ENCODE measurements around the gene TMEM145. TPM values are rescaled to one million over a fixed set of nuclear protein-coding genes. Genes with fewer than 3 reads are reported as not detected.

The TMEM145 gene
- 1 to 10 TPM in 1 of 2 experiments, under 1 TPM in 1; 0.34 to 1.0 TPM for total RNA-seq

DNA sequence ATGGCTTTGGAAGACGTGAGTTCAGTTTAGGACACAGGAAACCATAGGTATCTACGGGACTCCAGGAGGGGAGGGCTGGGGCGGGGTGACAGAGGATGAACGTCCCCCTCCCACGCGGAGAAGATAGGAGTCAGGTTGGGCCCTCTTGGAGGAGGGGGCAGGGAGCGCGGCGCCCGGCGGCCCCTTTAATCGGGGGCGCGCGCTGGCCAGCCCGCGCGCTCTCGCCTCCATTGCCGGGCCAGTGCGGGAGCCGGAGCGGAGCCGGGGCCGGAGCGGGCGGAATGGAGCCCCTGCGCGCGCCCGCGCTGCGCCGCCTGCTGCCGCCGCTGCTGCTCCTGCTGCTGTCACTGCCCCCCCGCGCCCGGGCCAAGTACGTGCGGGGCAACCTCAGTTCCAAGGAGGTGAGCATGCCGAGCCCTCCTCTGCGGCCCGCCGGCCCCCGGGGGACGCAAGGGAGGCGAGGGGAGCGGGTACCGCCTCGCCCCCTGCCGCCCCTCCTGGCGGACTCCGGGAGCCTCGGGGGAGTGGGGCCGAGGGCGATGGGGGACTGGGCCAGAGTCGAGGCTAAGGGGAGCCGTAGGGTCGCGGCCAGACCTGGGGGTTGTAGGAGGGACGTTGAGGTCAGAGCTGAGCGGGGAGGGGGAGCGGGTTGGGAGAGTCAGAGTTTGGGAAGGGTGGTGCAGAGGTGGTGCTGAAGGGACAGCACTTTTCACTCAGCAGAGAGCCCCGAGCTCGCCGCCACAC lies at the start of gene TMEM145:
Gene TMEM145 (plus strand): TSS at position 214 of the 744 bp plus-strand sequence. CDS start 68 bp downstream, at position 282.
- CTCF ChIA-PET: interaction anchor here (1.0 kb wide), 1 partner anchor 10 kb away, joined by 3 read pairs; no protein-coding TSS in a partner anchor

GRCh38 chr19:42266105-42266504 lies 47.0 kb upstream of the TMEM145 start:
- ChIA-PET POLR2A (interaction anchor here (0.6 kb wide), 1 partner anchor 14 kb away, joined by 3 read pairs; no protein-coding TSS in a partner anchor), CTCF (interaction anchor here (1.1 to 2.6 kb wide), 3 partner anchors 13 to 19 kb away, joined by 3 to 6 read pairs (median 4); no protein-coding TSS in a partner anchor)

More for the DNA sequence above, at the start of gene TMEM145:
- POLR2A ChIA-PET: no interaction called here

GRCh38 chr19:42266928-42267603 lies 46.0 kb upstream of the TMEM145 start:
- POLR2A ChIA-PET: interaction anchor here (0.6 to 1.4 kb wide), 3 partner anchors 11 to 13 kb away, joined by 3 to 4 read pairs (median 4); no protein-coding TSS in a partner anchor
- CTCF ChIA-PET: interaction anchor here (1.4 to 2.6 kb wide), 2 partner anchors 12 to 18 kb away, joined by 4 to 6 read pairs; no protein-coding TSS in a partner anchor

- POLR2A ChIA-PET: interaction anchor here (1.2 to 1.4 kb wide), 2 partner anchors 12 kb away, joined by 4 read pairs; no protein-coding TSS in a partner anchor
- CTCF ChIA-PET: interaction anchor here (1.4 to 2.6 kb wide), 2 partner anchors 12 to 17 kb away, joined by 4 to 6 read pairs; no protein-coding TSS in a partner anchor
Observed at GRCh38 chr19:42267644-42268141, 45.4 kb upstream of the TMEM145 start.

DNA sequence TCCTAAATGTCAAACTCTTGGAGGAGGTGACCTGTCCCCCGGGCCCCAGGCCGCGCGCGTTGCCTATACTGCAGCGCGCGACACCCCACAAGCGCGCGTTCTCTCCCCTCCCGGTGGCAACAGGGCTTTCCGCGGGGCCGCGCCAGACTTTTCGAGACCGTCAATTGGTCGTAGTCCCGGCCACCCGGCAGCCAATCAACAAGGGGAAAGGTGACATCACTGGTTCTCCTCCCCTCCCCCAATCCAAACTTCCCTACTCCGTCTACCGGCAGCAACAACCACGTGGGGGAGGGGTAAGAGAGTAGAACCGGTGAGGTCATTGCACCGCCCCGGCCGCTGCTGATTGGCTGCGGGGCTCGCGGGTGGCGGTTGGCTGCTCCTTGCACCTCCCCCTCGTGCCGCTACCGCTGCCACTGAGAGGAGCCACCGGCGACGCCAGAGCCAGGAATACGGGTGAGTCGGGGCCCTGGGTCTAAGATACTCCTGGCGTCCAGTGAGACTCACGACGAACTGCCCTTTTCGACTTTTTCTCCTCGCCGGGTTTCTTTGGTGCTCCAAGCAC lies 44.9 kb upstream of the TMEM145 start:
- POLR2A ChIA-PET: interaction anchor here (1.2 to 1.4 kb wide), 2 partner anchors 11 to 12 kb away, joined by 4 read pairs; no protein-coding TSS in a partner anchor
- CTCF ChIA-PET: interaction anchor here (2.6 kb wide), 1 partner anchor 11 kb away, joined by 6 read pairs; no protein-coding TSS in a partner anchor

DNA sequence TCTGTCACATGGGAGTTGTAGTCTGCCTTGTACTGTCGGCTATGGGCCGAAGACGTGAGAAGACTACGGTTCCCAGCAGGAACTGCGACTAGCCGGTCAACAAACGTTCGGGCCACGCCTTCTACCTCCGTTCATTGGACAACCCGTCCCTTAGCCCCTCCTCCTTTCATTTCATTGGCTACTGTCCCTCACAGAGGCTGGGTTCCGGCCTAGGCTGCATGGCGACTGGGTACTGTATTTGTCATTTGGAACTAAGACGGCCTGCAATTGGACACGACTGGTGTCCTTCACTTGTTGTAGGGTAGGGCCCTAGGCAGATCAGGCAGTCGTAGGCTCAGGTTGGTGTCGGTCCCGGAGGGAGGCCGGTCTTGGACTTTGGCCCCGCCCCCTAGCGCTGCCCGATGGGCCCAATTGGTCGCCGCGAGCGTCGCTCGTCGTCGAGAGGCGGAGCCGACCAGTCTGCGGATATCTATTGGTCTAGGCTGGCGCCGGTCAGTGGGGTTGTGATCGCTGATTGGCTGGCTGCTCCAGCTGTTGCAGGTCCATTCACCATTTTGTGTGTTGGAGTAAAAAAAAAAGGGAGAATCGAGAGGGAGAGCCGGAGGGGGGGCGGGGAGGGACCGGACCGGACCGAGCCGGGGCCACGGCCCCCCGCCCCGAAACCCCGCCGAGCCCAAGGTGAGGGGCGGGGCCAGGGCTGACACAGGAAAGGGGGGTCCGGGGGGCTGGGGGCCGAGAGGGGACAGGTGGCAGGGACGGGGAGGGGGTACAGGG lies 44.2 kb upstream of the TMEM145 start, which contains the start of gene CIC:
Gene CIC (plus strand): TSS at position 549 of the 774 bp plus-strand sequence. CDS start 2,532 bp downstream, outside the sequence.
- CTCF ChIA-PET: interaction anchor here (0.5 to 3.2 kb wide), 2 partner anchors 10 to 149 kb away, joined by 4 to 31 read pairs; no protein-coding TSS in a partner anchor
- POLR2A ChIA-PET: interaction anchor here (0.6 kb wide), 1 partner anchor 65 kb away, joined by 3 read pairs; no protein-coding TSS in a partner anchor

DNA sequence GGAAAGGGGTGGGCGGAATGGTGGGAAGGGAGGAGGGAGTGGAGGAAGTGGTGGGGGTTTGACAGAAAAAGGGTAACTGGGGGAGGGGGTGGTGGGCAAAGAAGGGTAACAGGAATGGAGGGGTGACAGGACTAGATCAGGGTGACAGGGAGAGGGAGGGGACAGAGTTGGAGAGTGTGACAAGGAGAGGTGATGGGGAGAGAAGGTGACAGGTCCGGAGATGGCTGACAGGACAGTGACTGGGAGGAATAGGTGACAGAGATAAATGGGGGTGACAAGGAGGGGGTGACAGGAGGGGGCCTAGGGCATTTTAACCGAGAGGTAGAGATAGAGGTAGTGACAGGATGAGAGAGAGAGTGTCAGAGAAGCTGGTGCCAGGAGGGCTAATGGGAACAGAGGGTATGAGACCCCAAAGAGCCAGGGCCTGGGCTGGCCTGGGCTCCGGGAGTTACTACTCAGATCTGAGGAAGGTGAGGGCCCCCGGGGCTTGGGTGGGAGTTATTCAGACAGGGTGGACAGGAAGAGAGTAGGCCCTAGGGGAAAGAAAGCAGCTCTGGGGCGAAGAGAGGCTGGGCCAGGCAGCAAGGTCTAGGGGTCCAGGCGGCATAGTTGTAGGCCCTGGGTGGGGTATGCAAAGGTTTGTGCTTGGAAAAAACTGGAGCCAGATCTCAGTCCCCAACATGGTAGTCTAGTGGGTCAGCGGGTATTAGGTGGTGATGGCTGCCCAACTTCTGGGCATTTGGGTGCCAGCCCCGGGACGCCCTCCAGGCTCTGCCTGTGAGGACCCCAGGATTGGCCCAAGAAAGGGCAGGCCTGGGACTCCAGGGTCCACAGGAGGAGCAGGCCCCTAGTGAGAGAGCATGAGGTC lies 43.4 kb upstream of the TMEM145 start:
- ChIA-PET POLR2A (interaction anchor here (0.5 to 1.7 kb wide), 6 partner anchors 10 to 1995 kb away, joined by 3 to 12 read pairs (median 4); partner anchors contain the start of gene GSK3A), CTCF (interaction anchor here (0.5 to 3.2 kb wide), 5 partner anchors 9 to 150 kb away, joined by 3 to 31 read pairs (median 4); partner anchors contain the start of gene POU2F2)

DNA sequence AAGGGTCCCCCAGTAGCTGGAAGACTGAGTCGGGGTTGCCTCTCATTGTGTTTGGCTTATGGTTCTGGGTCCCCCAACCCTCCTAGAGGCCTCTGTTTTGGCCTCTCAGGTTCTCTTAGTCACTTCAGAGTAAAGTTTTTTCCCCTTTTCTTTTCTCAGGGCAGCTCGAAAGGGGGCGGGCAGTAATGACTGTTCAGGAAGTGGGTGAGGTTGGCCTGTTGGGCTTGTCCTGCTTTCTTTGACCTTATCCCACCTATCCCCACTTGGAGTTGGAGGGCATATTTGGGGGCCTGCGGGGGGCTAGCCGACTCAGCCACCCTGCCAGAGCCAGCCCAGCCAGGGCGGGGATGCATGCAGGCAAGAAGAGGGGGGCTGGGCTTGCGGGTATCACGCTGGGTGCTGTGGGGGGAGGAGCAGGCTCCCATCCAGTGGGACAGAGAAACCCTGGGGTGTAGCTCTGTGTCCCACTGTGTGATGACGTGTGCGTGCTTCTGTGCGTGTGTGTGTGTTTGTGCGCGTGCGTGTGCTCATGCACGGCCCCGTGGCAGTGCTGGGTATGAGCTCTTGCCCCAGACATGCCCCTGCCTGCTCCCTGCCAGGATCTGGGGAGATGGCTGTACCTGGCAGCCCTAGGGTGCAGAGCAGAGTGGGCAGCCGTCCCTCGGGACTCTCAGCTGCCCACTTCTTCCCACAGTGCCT lies 42.6 kb upstream of the TMEM145 start:
- CTCF ChIA-PET: interaction anchor here (1.0 to 3.2 kb wide), 5 partner anchors 9 to 138 kb away, joined by 3 to 31 read pairs (median 4); partner anchors contain the start of gene POU2F2
- POLR2A ChIA-PET: interaction anchor here (0.5 to 1.7 kb wide), 8 partner anchors 9 to 1994 kb away, joined by 3 to 12 read pairs (median 3); partner anchors contain the start of gene GSK3A

- ChIA-PET POLR2A (interaction anchor here (0.9 to 1.7 kb wide), 4 partner anchors 8 to 28 kb away, joined by 3 to 12 read pairs (median 6); partner anchors contain the start of gene GSK3A), CTCF (interaction anchor here (1.0 to 3.2 kb wide), 6 partner anchors 8 to 138 kb away, joined by 3 to 31 read pairs (median 7); partner anchors contain the start of gene POU2F2)
Observed at GRCh38 chr19:42271045-42271419, 42.1 kb upstream of the TMEM145 start.

- POLR2A ChIA-PET: interaction anchor here (0.6 to 1.2 kb wide), 2 partner anchors 10 to 14 kb away, joined by 3 read pairs; no protein-coding TSS in a partner anchor
Observed at GRCh38 chr19:42271861-42272534, 41.1 kb upstream of the TMEM145 start.

GRCh38 chr19:42272535-42272897 lies 40.6 kb upstream of the TMEM145 start:
- ChIA-PET POLR2A (interaction anchor here (0.6 kb wide), 1 partner anchor 14 kb away, joined by 3 read pairs; no protein-coding TSS in a partner anchor), CTCF (interaction anchor here (2.2 kb wide), 1 partner anchor 10 kb away, joined by 10 read pairs; no protein-coding TSS in a partner anchor)

More at GRCh38 chr19:42271861-42272534, 41.1 kb upstream of the TMEM145 start:
- CTCF ChIA-PET: interaction anchor here (2.2 to 3.2 kb wide), 3 partner anchors 7 to 28 kb away, joined by 10 to 31 read pairs (median 18); no protein-coding TSS in a partner anchor

- POLR2A ChIA-PET: interaction anchor here (0.6 kb wide), 1 partner anchor 15 kb away, joined by 3 read pairs; no protein-coding TSS in a partner anchor
Observed at GRCh38 chr19:42272989-42273406, 40.1 kb upstream of the TMEM145 start.

DNA sequence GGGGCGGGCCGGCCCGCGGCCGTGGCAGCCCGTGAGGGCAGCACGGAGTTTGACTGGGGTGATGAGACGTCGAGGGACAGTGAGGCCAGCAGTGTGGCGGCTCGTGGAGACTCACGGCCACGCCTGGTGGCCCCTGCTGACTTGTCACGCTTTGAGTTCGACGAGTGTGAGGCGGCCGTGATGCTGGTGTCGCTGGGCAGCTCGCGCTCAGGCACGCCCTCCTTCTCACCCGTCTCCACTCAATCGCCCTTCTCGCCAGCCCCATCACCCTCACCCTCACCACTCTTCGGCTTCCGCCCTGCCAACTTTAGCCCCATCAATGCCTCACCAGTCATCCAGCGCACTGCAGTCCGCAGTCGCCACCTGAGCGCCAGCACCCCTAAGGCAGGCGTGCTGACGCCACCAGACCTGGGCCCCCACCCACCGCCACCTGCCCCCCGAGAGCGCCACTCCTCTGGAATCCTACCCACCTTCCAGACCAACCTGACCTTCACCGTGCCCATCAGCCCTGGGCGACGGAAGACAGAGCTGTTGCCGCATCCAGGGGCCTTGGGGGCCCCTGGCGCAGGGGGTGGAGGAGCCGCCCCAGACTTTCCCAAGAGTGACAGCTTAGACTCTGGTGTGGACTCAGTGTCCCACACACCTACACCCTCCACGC lies 39.6 kb upstream of the TMEM145 start:
- POLR2A ChIA-PET: no interaction called here
- CTCF ChIA-PET: interaction anchor here (2.2 kb wide), 1 partner anchor 9 kb away, joined by 10 read pairs; no protein-coding TSS in a partner anchor

More at GRCh38 chr19:42272989-42273406, 40.1 kb upstream of the TMEM145 start:
- CTCF ChIA-PET: interaction anchor here (2.2 kb wide), 1 partner anchor 9 kb away, joined by 10 read pairs; no protein-coding TSS in a partner anchor

- POLR2A ChIA-PET: no interaction called here
- CTCF ChIA-PET: no interaction called here
Observed at GRCh38 chr19:42274065-42274682, 38.9 kb upstream of the TMEM145 start.

Data from activated CD8-positive, alpha-beta memory T cell treated with anti-CD3 and anti-CD28 coated beads for 36 hours (primary cell).